ENCODE results near the gene PAX1.

PAX1 gene

GRCh38 chr20:21684671-21685070 lies 20.8 kb upstream of the PAX1 start:
- ChIA-PET CTCF (interaction anchor here (1.0 kb wide), 1 partner anchor 70 kb away, joined by 5 read pairs; no protein-coding TSS in a partner anchor), POLR2A (no interaction called here)
- no peak for DNase-seq (ENCODE audit: low read depth, low spot score)
- TF ChIP-seq CTCF (IDR thresholded peaks at IDR 0.05; ENCODE audit: insufficient read depth, low read length, missing control alignments): no peak
- no peak overlapping the region for H3K4me3 ChIP-seq (ENCODE audit: low read depth, low read length)

- CTCF ChIA-PET: no interaction called here
- POLR2A ChIA-PET: no interaction called here
- TF ChIP-seq CTCF (IDR thresholded peaks at IDR 0.05; ENCODE audit: insufficient read depth, low read length, missing control alignments): no peak
- H3K4me3 ChIP-seq (ENCODE audit: low read depth, low read length): no peak overlapping the region
- DNase-seq (ENCODE audit: low read depth, low spot score): no peak
These were observed 19.5 kb upstream of the PAX1 start for GRCh38 chr20:21685981-21686380.

GRCh38 chr20:21693322-21693721 lies 12.1 kb upstream of the PAX1 start:
- no peak overlapping the region for H3K4me3 ChIP-seq (ENCODE audit: low read depth, low read length)
- ChIA-PET POLR2A (no interaction called here), CTCF (no interaction called here)
- DNase-seq (ENCODE audit: low read depth, low spot score): no peak
- no peak for TF ChIP-seq CTCF (IDR thresholded peaks at IDR 0.05; ENCODE audit: insufficient read depth, low read length, missing control alignments)

GRCh38 chr20:21698494-21699215 lies 6.8 kb upstream of the PAX1 start:
- ChIA-PET POLR2A (no interaction called here), CTCF (interaction anchor here (1.0 kb wide), 1 partner anchor 21 kb away, joined by 5 read pairs; no protein-coding TSS in a partner anchor)
- no peak for TF ChIP-seq CTCF (IDR thresholded peaks at IDR 0.05; ENCODE audit: insufficient read depth, low read length, missing control alignments)
- no peak for DNase-seq (ENCODE audit: low read depth, low spot score)
- no peak overlapping the region for H3K4me3 ChIP-seq (ENCODE audit: low read depth, low read length)

- DNase-seq (ENCODE audit: low read depth, low spot score): no peak
- ChIA-PET CTCF (no interaction called here), POLR2A (no interaction called here)
- H3K4me3 ChIP-seq (ENCODE audit: low read depth, low read length): no peak overlapping the region
- TF ChIP-seq CTCF (IDR thresholded peaks at IDR 0.05; ENCODE audit: insufficient read depth, low read length, missing control alignments): no peak
These were observed 6.3 kb upstream of the PAX1 start for GRCh38 chr20:21699216-21699508.

GRCh38 chr20:21701171-21701876 lies 4.1 kb upstream of the PAX1 start:
- ChIA-PET CTCF (interaction anchor here (1.1 kb wide), 1 partner anchor 18 kb away, joined by 3 read pairs; no protein-coding TSS in a partner anchor), POLR2A (no interaction called here)
- no peak overlapping the region for H3K4me3 ChIP-seq (ENCODE audit: low read depth, low read length)
- no peak for TF ChIP-seq CTCF (IDR thresholded peaks at IDR 0.05; ENCODE audit: insufficient read depth, low read length, missing control alignments)
- DNase-seq (ENCODE audit: low read depth, low spot score): no peak
